NCI-H2107 (cell line): ENCODE measurements around the gene OR2A25.

Source experiments
- DNase-seq: peaks from one replicate; lab custom pipeline; 2025; lab: John Stamatoyannopoulos, UW

The OR2A25 gene

DNA sequence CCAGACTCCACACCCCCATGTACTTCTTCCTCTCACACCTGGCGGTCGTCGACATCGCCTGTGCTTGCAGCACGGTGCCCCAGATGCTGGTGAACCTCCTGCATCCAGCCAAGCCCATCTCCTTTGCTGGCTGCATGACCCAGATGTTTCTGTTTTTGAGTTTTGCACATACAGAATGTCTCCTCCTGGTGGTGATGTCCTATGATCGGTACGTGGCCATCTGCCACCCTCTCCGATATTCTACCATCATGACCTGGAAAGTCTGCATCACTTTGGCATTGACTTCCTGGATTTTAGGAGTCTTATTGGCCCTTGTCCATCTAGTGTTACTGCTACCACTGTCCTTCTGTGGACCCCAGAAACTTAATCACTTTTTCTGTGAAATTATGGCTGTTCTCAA is 4.8 kb downstream of the OR2A25 start:
- no peak for DNase-seq

DNA sequence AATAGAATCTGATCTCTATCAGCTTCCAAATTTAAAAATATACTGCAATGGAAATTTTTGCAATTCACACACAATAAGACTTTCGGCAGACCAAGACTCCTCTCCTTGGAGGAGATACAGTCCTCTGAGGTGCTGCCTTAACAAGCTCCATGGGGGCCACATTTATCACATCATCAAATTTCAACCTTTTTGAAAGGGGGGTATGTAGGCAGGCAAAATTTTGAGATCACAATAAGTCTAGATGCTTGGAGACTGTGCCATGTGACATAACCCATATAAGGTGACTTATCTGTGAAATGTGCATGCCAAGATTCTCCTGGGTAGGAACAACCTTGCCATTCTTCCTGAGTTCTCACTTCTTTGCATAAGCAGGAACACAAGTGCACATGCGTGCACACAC is 16.4 kb downstream of the OR2A25 start, which contains the start of gene OR2A12:
Gene OR2A12 (plus strand): TSS at position 301 of the 400 bp plus-strand sequence. CDS start 8,830 bp downstream, outside the sequence.
- DNase-seq: no peak

DNA sequence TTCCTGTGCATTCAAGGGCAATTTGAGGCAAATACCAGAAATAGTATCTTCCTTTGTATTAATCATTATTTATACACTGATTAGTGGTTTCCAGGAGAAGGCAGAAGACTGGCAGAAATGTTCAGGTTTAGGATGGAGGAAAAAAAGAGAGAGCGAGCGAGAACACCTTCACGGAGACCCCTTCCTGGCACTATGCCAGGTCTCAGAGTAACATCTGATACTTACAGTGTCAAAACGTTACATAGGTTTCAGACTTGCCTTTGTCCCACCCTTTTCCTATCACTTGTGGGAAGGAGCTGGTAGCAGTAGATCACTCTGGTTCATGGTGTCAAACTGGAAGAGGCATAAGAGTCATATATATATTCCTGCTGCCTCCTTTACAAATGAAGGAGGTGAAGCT is 17.1 kb downstream of the OR2A25 start:
- DNase-seq: no peak

DNA sequence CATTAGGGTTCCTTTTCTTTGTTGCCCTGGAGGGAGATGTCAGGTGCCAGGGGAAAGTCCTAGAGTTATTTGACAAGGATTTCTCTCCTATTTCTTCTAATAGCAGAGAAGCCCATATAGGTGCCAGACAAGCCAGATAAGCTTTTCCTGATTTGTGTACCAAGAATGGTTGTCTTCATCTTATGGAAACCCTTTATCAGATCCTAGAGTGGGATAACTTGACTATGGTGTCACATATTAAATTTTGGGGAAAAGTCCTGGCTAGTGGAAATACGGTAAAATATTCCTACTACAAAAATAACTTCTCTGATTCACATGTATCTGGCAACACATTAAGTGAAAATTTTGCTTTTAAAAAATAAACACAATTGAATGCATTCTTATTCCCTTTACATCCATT is 17.6 kb downstream of the OR2A25 start:
- no peak for DNase-seq

DNA sequence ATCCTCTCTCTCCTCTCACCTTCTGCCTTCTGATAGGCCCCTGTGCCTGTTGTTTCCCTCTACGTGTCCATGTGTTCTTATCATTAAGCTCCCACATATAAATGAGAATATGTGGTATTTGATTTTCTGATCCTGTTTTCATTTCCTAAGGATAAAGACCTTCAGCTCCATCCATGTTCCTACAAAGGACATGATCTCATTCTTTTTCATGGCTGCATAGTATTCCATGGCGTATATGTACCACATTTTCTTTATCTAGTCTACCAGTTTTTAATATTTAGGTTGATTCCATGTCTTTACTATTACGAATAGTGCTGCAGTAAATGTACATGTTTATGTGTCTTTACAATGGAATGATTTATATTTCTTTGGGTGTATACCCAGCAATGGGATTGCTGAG is 21.1 kb downstream of the OR2A25 start:
- no peak for DNase-seq

DNA sequence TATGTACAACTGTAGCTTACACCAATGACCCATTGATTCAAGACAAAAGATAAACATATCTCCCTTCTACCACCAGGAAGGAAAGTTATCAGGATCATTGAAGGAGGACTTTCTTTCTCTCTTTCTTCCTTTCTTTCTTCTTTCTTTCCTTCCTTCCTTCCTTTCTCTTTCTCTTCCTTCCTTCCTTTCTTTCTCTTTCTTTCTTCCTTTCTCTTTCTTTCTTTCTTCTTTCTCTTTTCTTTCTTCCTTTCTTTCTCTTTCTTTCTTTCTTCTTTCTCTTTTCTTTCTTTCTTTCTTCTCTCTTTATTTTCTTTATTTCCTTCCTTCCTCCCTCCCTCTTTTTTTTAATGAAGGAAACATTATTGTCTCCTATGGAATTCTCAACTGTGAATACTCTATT is 29.2 kb downstream of the OR2A25 start:
- no peak for DNase-seq

DNA sequence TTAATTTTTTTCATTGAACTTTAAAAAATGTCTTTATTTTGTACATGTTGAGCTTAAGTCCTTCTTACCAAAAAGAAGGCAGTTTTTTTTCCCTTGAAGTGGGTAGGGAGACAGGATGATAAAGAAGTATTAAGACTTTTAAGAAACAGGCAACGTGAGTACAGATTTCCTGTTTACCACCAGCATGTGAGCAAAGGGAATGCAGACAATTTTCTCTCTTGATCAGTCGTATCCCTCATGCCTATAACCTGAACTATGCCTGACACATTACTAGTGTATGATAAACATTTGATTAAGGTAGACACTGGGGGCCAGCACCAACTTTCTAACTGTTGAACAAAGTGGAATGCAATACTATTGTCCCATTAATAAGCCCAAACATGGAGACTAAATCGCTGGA is 31.0 kb downstream of the OR2A25 start:
- DNase-seq: no peak

DNA sequence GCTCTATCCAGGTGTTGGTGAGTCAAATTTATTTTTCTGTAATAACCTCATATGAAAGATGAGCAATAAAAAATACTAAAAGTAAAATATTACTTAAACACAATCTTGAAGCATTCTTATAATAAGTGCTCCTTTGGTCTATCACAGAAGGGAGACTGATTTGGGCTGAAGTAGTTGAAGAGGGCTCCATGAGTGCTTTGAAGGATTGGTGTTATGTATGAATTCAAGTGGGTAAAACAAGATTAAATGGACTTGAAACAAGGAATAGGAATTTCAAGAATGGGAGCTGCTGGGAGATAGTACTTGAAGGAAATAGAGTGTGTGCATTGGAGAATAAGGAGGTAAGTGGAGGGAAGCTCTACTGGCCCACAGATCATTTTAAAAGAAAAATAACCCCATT is 32.4 kb downstream of the OR2A25 start:
- DNase-seq: no peak

DNA sequence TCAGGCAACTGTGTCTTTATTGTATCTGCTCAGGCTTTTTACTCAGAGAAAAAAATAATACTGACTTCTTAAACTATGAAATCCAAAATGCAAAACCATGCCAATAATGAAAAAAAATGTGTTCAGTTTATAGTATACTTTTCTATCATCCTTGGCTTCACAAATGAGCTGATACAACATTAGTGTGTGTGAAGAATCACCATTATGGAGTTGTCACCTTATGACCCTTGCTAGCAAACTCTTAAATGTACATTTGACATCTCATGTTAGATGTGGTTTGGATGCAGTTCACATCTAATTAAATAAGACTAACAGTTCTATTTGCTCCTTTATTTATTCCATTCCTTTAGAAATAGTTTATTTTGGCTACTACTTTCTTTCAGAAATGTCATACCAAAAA is 35.6 kb downstream of the OR2A25 start:
- DNase-seq: no peak

DNA sequence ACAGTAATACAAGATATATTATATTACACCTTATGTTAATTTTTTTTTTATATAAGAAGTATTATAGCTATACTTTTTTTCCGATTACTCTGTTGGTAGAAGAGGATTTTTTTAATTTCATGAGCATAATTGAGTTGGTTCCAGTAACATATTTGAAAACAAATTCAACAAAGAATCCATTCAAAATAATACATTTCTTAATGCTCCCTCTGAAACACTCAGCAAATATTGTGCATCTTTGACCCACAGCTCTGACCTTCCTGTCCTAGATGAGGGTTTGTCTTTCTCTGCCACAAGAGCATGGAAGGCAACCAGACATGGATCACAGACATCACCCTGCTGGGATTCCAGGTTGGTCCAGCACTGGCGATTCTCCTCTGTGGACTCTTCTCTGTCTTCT is 39.7 kb downstream of the OR2A25 start, which contains the start of gene OR2A2:
Gene OR2A2 (plus strand): TSS at position 301 of the 400 bp plus-strand sequence. CDS start 0 bp downstream, at position 301.
- DNase-seq: no peak

DNA sequence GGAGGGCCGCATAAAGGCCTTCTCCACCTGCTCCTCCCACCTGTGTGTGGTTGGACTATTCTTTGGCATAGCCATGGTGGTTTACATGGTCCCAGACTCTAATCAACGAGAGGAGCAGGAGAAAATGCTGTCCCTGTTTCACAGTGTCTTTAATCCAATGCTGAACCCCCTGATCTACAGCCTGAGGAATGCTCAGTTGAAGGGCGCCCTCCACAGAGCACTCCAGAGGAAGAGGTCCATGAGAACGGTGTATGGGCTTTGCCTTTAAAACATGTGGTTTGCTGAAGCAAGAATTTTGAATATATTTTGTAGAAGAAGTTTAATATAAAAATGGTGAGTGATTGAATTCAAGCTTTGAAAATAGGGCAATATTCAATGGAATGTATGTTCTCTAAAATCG is 40.7 kb downstream of the OR2A25 start:
- no peak for DNase-seq

DNA sequence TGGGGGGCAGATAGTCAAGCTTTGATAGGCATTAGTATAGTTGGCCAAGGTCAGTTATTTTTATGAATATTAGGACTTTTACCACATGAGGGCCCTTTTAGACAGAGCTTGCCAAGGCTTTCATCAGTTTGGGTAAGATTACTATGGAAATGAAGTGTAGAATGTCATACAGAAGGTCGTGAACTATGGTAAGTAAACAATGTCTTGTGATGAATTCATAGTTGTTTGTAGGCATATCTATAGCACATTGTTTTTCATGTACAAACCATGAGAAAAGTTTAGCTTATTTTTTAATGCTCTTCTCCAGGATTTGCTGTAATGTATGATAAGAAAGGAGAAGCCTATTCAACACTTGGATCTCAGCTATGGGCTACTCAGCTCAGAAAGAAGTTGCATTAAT is 44.0 kb downstream of the OR2A25 start:
- DNase-seq: no peak

DNA sequence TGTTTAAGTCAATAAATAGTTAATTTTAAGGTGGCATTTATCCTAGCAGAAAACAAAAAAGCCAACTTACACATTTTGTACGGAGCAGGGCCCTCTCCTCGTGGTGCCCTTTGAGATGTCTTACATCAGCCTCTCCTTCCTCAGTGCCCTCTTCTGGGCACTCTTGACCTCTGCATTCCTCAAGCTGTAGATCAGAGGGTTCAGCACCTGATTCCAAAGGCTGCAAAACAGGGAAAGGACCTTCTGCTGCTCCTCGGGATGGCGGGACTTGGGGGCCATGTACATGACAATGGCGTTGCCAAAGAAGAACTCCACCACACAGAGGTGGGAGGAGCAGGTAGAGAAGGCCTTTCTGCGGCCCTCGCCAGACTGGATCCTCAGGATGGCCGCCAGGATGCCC is 48.7 kb downstream of the OR2A25 start:
- DNase-seq: no peak

DNA sequence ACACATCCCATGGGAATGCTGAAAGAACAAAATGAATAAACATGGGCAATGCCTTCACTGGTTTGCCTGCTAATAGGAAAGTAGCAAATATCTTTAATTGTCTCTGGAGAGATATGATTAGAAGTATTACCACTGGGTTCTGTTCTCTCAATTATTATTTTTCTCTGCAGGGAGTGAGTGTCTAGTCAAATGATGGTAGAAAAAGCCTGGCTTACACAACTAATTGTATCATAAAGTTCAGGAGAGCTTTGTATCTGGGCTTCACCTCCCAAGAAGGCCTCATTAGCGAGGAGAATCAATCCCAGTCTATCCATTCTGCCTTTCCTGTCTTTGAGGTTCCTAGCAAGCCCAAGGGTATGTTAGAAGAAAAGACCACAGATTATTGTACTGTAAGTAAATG is 53.3 kb downstream of the OR2A25 start, which contains the start of gene OR2A14:
Gene OR2A14 (plus strand): TSS at position 301 of the 400 bp plus-strand sequence. CDS start 5,937 bp downstream, outside the sequence.
- no peak for DNase-seq
